HL-60 (cell line): Measurements from ENCODE around the gene RBM28.

Source experiments
- DNase-seq, 2 experiments: peaks; one replicate each; pipeline ENCODE4 v3.0.0-alpha.2; 2010 to 2020; ENCODE audit warnings: low read depth in 1 of 2, low spot score in 1 of 2
- H3K27ac ChIP-seq: fragments of 250-450 bp; sonication (Bioruptor Pico); replicated peaks from 2 replicates; pipeline ENCODE4 v1.5.1; 2020; ENCODE audit warnings: mild to moderate bottlenecking, moderate library complexity
- H3K27me3 ChIP-seq: fragments of 250-450 bp; sonication (Bioruptor Pico); 2 replicates; pipeline ENCODE4 v1.5.1; 2021; ENCODE audit warnings: mild to moderate bottlenecking, moderate library complexity; ENCODE audit not compliant: insufficient read depth, poor library complexity, severe bottlenecking
- H3K4me3 ChIP-seq: replicated peaks from 2 replicates; pipeline ENCODE4 v1.5.1; 2011; ENCODE audit warnings: mild to moderate bottlenecking, control low read depth, low read length; ENCODE audit not compliant: insufficient read depth
- CTCF ChIP-seq: IDR thresholded peaks from one replicate; pipeline ENCODE4 v1.5.1; 2011; ENCODE audit warnings: low read length, control low read depth, inconsistent platforms; ENCODE audit not compliant: insufficient read depth
- GABPA ChIP-seq: IDR thresholded peaks from 2 replicates; pipeline ENCODE4 v1.6.1; 2012; ENCODE audit warnings: low read depth
- POLR2AphosphoS5 ChIP-seq: IDR thresholded peaks from 2 replicates; pipeline ENCODE4 v1.6.1; 2012; ENCODE audit warnings: low read depth
- REST ChIP-seq: IDR thresholded peaks from 2 replicates; pipeline ENCODE4 v1.6.1; 2012; ENCODE audit warnings: low read depth; ENCODE audit not compliant: insufficient replicate concordance
- SPI1 ChIP-seq: IDR thresholded peaks from 2 replicates; pipeline ENCODE4 v1.6.1; 2012; ENCODE audit warnings: low read depth, mild to moderate bottlenecking, borderline replicate concordance

Gene RBM28

GRCh38 chr7:128366986-128367385 is 23.3 kb upstream of the RBM28 start:
- no peak for TF ChIP-seq CTCF
- Histone ChIP-seq H3K27me3 (no peaks in the 10 kb centered on the region), H3K27ac (no peak overlapping the region), H3K4me3 (no peak overlapping the region)
- no peak for DNase-seq

GRCh38 chr7:128366300-128366699 is 22.6 kb upstream of the RBM28 start:
- Histone ChIP-seq H3K4me3 (no peak overlapping the region), H3K27me3 (no peaks in the 10 kb centered on the region), H3K27ac (no peak overlapping the region)
- TF ChIP-seq CTCF (no peak), GABPA (no peak), REST (no peak), SPI1 (no peak), POLR2AphosphoS5 (no peak)
- DNase-seq: no peak

- H3K27ac ChIP-seq: no peak overlapping the region
- no peak for DNase-seq
- TF ChIP-seq GABPA (no peak), POLR2AphosphoS5 (no peak), CTCF (no peak), REST (no peak), SPI1 (no peak)
- no peak overlapping the region for H3K4me3 ChIP-seq
- no peaks in the 10 kb centered on the region for H3K27me3 ChIP-seq
Observed at GRCh38 chr7:128365432-128365831, 21.7 kb upstream of the RBM28 start.

GRCh38 chr7:128364166-128364870 is 20.6 kb upstream of the RBM28 start:
- DNase-seq: no peak
- no peak overlapping the region for H3K4me3 ChIP-seq
- TF ChIP-seq GABPA (no peak), REST (no peak), CTCF (no peak), POLR2AphosphoS5 (no peak), SPI1 (no peak)
- H3K27ac ChIP-seq: no peak overlapping the region
- H3K27me3 ChIP-seq: no peaks in the 10 kb centered on the region
